Coronary artery (tissue), 2 donors: ENCODE data around the gene IL27RA.

Experiments
- DNase-seq: peaks from one replicate; pipeline ENCODE4 v3.0.0-alpha.2; 2017; ENCODE audit warnings: low spot score
- H3K27ac ChIP-seq, 2 donors: fragments of 200-600 bp; sonication (generic); one replicate each; pipeline ENCODE4 v1.5.1; 2016 to 2019
- H3K4me3 ChIP-seq: fragments of 200-600 bp; sonication (generic); 2 replicates; pipeline ENCODE4 v1.5.1; 2016; ENCODE audit warnings: mild to moderate bottlenecking, moderate library complexity
- TF ChIP-seq, protein P1 (sequence below): fragments of 200-600 bp; sonication (generic); IDR thresholded peaks from one replicate; pipeline ENCODE4 v1.5.1; 2019; ENCODE audit warnings: antibody characterized with exemption

Gene IL27RA

DNA sequence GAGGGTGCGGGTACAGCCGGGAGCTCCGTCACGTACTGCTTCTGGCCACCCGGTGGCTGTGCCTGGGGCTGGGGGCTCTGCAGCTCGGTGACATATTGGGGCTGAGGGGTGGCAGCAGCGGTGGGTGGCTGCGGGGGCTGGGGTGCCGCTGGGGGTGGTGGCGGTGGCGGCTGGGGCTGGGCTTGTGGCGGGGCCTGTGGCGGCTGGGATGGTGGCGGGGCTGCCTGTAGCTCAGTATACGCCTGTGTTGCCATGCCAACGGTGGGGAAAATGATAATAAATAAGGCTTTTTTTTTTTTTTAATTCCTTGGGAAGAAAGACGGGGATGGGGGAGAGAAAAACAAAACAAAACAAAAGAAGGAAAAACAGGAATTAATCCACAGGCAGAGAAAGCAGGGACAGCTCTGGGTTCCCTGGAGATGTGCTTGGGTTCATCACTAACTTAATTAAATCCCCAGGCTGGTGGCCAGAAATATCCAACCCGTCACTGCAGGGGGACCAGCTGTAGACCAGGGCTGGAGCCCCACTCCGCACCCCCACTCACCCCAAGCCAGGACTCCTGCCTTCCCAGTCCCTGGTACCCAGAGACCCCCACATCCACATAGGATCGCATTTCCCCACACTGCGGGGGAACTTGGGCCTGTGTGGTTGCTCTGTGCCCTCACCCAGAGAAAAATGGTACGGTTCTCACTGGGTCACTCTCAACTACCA, 37.8 kb upstream of the IL27RA start:
- DNase-seq = no peak
- TF ChIP-seq, protein P1, sequence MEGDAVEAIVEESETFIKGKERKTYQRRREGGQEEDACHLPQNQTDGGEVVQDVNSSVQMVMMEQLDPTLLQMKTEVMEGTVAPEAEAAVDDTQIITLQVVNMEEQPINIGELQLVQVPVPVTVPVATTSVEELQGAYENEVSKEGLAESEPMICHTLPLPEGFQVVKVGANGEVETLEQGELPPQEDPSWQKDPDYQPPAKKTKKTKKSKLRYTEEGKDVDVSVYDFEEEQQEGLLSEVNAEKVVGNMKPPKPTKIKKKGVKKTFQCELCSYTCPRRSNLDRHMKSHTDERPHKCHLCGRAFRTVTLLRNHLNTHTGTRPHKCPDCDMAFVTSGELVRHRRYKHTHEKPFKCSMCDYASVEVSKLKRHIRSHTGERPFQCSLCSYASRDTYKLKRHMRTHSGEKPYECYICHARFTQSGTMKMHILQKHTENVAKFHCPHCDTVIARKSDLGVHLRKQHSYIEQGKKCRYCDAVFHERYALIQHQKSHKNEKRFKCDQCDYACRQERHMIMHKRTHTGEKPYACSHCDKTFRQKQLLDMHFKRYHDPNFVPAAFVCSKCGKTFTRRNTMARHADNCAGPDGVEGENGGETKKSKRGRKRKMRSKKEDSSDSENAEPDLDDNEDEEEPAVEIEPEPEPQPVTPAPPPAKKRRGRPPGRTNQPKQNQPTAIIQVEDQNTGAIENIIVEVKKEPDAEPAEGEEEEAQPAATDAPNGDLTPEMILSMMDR = no peak
- Histone ChIP-seq H3K4me3 (no peak overlapping the region), H3K27ac (no peak overlapping the region)

DNA sequence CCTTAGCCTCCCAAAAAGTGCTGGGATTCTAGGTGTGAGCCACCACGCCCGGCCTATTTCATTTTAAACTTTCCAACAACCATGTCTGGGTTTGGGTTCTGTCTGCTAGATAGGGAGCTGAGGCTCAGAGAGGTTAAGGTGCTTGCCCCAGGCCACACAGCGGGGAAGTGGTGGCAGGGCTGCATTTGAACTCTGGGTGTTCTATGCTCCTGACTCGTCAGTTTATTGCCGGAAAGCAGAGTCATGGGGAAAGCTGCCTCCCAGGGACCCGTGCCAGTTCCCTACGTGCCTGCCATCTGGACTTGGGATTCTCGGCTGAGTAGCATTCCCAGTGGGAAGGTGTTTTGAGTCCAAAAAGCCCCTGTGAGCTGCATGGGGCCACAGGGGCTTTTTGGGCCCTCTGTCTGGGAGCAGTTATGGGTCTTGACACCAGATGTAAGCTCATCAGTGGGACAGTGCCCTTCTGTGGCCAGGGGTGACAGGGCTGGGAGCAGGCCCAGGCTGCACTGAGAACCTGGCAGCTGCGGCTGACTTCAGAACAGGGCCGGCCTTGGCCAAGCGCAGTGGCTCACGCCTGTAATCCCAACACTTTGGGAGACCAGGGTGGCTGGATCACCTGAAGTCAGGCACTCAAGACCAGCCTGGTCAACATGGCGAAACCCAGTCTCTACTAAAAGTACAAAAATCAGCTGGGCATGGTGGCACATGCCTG, 36.4 kb upstream of the IL27RA start:
- DNase-seq = no peak
- no peak overlapping the region for H3K27ac ChIP-seq
- TF ChIP-seq, protein P1 = no peak
- H3K4me3 ChIP-seq = no peak overlapping the region

- Histone ChIP-seq H3K27ac (no peak overlapping the region), H3K4me3 (no peak overlapping the region)
- TF ChIP-seq, protein P1 = no peak
- no peak for DNase-seq
Measured at GRCh38 chr19:13995878-13996765, 35.4 kb upstream of the IL27RA start.

DNA sequence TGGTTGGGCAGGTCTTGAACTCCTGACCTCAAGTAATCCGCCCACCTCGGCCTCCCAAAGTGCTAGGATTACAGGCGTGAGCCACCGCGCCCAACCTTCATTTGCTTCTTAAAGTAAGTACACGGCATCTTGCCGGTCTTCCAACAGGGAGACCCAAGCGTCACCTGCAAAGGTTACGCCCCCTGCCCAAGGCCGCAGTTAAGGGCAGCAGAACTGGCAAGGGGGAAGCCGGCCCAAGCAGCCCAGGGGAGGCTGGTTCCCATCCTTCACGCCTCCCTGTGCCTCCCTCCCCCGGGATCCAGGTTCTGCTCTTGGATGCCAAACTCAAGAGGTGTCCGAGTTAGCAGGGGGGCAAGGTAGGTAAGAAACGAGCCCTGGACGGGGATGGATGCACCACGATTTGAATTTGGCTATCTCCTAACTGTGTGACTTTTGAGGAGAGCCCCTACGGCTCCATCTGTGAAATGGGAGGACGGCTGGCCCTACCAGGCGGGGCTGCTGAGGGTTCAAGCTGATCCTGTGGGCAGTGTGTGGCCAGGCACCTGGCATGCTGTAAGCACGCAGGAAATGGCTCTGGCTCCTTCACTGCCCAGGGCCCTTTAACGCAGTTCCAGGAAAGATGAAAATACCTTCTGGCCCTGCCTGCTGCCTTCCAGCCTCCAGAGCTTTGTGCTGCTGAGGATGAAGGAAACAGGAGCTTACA, 34.5 kb upstream of the IL27RA start:
- no peak overlapping the region for H3K27ac ChIP-seq
- TF ChIP-seq, protein P1 = no peak
- H3K4me3 ChIP-seq = no peak overlapping the region
- no peak for DNase-seq

DNA sequence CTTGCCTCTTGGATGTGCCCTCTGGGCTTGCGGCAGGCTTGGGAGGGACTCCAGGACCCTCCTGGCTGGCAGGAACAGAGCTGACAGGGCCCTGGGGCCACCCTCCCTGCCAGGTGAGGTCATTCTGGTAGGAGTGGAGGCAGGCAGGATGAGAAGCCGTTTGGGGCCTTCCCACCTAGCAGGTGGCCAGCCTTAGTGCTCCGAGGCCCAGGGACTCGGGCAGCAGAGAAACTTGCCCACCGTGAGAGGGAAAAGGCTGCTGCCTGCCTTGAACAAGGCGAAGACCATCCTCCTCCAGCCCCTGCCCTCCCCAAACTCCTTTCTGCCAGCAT, 34.0 kb upstream of the IL27RA start:
- DNase-seq = no peak
- no peak overlapping the region for H3K4me3 ChIP-seq
- no peak overlapping the region for H3K27ac ChIP-seq
- TF ChIP-seq, protein P1 = no peak

DNA sequence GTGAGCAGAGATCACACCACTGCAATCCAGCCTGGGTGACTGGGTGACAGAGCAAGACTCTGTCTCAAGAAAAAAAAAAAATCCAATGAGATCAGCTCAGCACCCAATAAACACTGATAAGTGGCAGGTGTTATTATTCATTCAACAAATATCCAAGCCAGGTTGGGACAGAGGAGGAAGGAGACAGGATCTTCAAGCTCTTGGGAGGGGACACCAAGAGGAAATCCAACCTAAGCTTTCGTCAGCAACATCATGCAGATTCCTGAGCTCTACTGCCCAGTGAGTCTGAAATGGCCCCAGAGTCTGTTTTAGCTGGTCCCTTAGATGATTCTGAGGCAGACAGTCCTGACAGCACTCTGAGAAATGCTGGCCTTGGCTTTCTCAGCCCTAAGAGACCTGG, 33.1 kb upstream of the IL27RA start:
- no peak overlapping the region for H3K27ac ChIP-seq
- TF ChIP-seq, protein P1 = no peak
- DNase-seq = no peak
- no peak overlapping the region for H3K4me3 ChIP-seq
